Right lobe of liver (tissue), 4 donors: ENCODE results near the gene KLF2.

Experiments
- CTCF ChIP-seq, 4 donors: fragments of 200-600 bp in 3 of 4; fragments of 450-650 bp in 1 of 4; IDR thresholded peaks; one replicate each; pipeline versions ENCODE4 v1.5.1 to v1.8.0; 2016 to 2022; ENCODE audit warnings: antibody characterized with exemption in 4 of 4, mild to moderate bottlenecking in 2 of 4
- POLR2A ChIP-seq: fragments of 450-650 bp; IDR thresholded peaks from one replicate; pipeline ENCODE4 v1.6.1; 2017; ENCODE audit warnings: antibody characterized with exemption, mild to moderate bottlenecking
- donor health status: DM: no; HTN: no; CAD: no.
- donor health status: DM: no; HTN: no; CAD: no.
- donor health status: DM: no; HTN: yes; CAD: no.

- TF ChIP-seq POLR2A: no peak
- no peak for TF ChIP-seq CTCF (IDR thresholded peaks at IDR 0.05)
These were observed 44.3 kb upstream of the KLF2 start for GRCh38 chr19:16280306-16280705.
